GM18499 (cell line): Measurements from ENCODE around the gene TNFRSF14.

ENCODE experiments used
- ATAC-seq: cut with Tn5 transposase; IDR thresholded peaks from one replicate; pipeline ENCODE4 v1.9.1; 2021; ENCODE audit warnings: moderate number of reproducible peaks; ENCODE audit not compliant: insufficient read depth, unreplicated experiment

The TNFRSF14 gene

GRCh38 chr1:2556277-2556677 is at the start of gene TNFRSF14:
TSS of gene TNFRSF14 (plus strand) at chr1:2556371. CDS start at chr1:2556665, 294 bp downstream.
- no peak for ATAC-seq

GRCh38 chr1:2506901-2507565 is 49.1 kb upstream of the TNFRSF14 start:
- ATAC-seq = no peak

GRCh38 chr1:2507744-2508155 is 48.4 kb upstream of the TNFRSF14 start:
- no peak for ATAC-seq

GRCh38 chr1:2508180-2508579 is 48.0 kb upstream of the TNFRSF14 start:
- ATAC-seq = no peak

- no peak for ATAC-seq
Measured at GRCh38 chr1:2508751-2509150, 47.4 kb upstream of the TNFRSF14 start.

GRCh38 chr1:2509589-2509988 is 46.6 kb upstream of the TNFRSF14 start:
- no peak for ATAC-seq

GRCh38 chr1:2510366-2511155 is 45.6 kb upstream of the TNFRSF14 start:
- no peak for ATAC-seq

GRCh38 chr1:2512862-2513421 is 43.2 kb upstream of the TNFRSF14 start:
- ATAC-seq = no peak

- no peak for ATAC-seq
Measured at GRCh38 chr1:2513939-2514652, 42.1 kb upstream of the TNFRSF14 start.

- no peak for ATAC-seq
Measured at GRCh38 chr1:2514863-2515762, 41.1 kb upstream of the TNFRSF14 start.

- no peak for ATAC-seq
Measured at GRCh38 chr1:2515763-2516080, 40.4 kb upstream of the TNFRSF14 start.

- no peak for ATAC-seq
Measured at GRCh38 chr1:2516124-2516523, 40.0 kb upstream of the TNFRSF14 start.

- no peak for ATAC-seq
Measured at GRCh38 chr1:2516946-2517345, 39.2 kb upstream of the TNFRSF14 start.

- no peak for ATAC-seq
Measured at GRCh38 chr1:2517966-2518365, 38.2 kb upstream of the TNFRSF14 start.

- ATAC-seq = no peak
Measured at GRCh38 chr1:2518528-2518927, 37.6 kb upstream of the TNFRSF14 start.

- ATAC-seq = no peak
Measured at GRCh38 chr1:2519029-2519685, 37.0 kb upstream of the TNFRSF14 start.

GRCh38 chr1:2519729-2520128 is 36.4 kb upstream of the TNFRSF14 start:
- ATAC-seq = no peak

GRCh38 chr1:2520206-2520605 is 36.0 kb upstream of the TNFRSF14 start:
- no peak for ATAC-seq

- ATAC-seq = no peak
Measured at GRCh38 chr1:2520806-2521205, 35.4 kb upstream of the TNFRSF14 start.

GRCh38 chr1:2522230-2522629 is 33.9 kb upstream of the TNFRSF14 start:
- no peak for ATAC-seq
